Gastrocnemius medialis (tissue), 4 donors: Measurements from ENCODE around the gene RNF223.

ENCODE experiments used
- POLR2A ChIP-seq, 2 donors: fragments of 450-650 bp; IDR thresholded peaks; one replicate each; pipeline ENCODE4 v1.6.1; 2017; ENCODE audit warnings: antibody characterized with exemption in 2 of 2, mild to moderate bottlenecking in 2 of 2, moderate library complexity in 2 of 2
- TF ChIP-seq, protein P1 (sequence below), 5 experiments: fragments of 450-650 bp in 3 of 5; fragments of 200-600 bp in 2 of 5; sonication (generic) in 2 of 5; IDR thresholded peaks in 4 of 5; conservative IDR thresholded peaks in 1 of 5; 1 replicate in 4 of 5; 2 replicates in 1 of 5; pipeline ENCODE4 v1.5.1; 2016 to 2019; ENCODE audit warnings: antibody characterized with exemption in 5 of 5, mild to moderate bottlenecking in 3 of 5, moderate library complexity in 3 of 5

GRCh38 chr1:1024149-1024770 lies 49.8 kb downstream of the RNF223 start:
- TF ChIP-seq, protein P1, sequence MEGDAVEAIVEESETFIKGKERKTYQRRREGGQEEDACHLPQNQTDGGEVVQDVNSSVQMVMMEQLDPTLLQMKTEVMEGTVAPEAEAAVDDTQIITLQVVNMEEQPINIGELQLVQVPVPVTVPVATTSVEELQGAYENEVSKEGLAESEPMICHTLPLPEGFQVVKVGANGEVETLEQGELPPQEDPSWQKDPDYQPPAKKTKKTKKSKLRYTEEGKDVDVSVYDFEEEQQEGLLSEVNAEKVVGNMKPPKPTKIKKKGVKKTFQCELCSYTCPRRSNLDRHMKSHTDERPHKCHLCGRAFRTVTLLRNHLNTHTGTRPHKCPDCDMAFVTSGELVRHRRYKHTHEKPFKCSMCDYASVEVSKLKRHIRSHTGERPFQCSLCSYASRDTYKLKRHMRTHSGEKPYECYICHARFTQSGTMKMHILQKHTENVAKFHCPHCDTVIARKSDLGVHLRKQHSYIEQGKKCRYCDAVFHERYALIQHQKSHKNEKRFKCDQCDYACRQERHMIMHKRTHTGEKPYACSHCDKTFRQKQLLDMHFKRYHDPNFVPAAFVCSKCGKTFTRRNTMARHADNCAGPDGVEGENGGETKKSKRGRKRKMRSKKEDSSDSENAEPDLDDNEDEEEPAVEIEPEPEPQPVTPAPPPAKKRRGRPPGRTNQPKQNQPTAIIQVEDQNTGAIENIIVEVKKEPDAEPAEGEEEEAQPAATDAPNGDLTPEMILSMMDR (IDR thresholded peaks at IDR 0.05 in 4 of 5, conservative IDR thresholded peaks at IDR 0.05 in 1 of 5): no peak
- TF ChIP-seq POLR2A (IDR thresholded peaks at IDR 0.05): no peak
